Caco-2 (cell line): ENCODE data around the gene HGFAC. TPM values are rescaled to one million over a fixed set of nuclear protein-coding genes. Genes with fewer than 3 reads are reported as not detected.

Experiments
- BruUV-seq: library from RNA; stranded (reverse); fragments of 400-500 nt; replicated peaks from 2 replicates; lab custom pipeline; 2021; lab: Mats Ljungman, UMichigan
- CTCF ChIA-PET: fragments of 300-600 bp; sonication (Branson Sonifier 250); formaldehyde crosslinking; loops from one replicate; lab custom pipeline; 2022; ENCODE audit warnings: antibody characterized with exemption; lab: Charles Lee
- POLR2A ChIA-PET: fragments of 300-600 bp; sonication (Branson Sonifier 250); formaldehyde crosslinking; loops from one replicate; lab custom pipeline; 2022; ENCODE audit warnings: antibody characterized with exemption; lab: Charles Lee
- DNase-seq, 2 experiments: peaks; one replicate each; pipeline versions ENCODE4 v3.0.0 to v3.0.0-alpha.2; 2020 to 2022
- H3K27me3 ChIP-seq: replicated peaks from 2 replicates; pipeline ENCODE4 v1.6.0; 2011; ENCODE audit warnings: low read length; ENCODE audit not compliant: control insufficient read depth, insufficient read depth
- H3K36me3 ChIP-seq: 2 replicates; pipeline ENCODE4 v1.5.1; 2011; ENCODE audit warnings: low read length; ENCODE audit not compliant: control insufficient read depth, insufficient read depth
- H3K4me1 ChIP-seq: fragments of 250-450 bp; sonication (Bioruptor Pico); 2 replicates; pipeline ENCODE4 v1.5.1; 2020; ENCODE audit warnings: mild to moderate bottlenecking
- H3K4me3 ChIP-seq: 2 replicates; pipeline ENCODE4 v1.5.1; 2011; ENCODE audit warnings: low read depth, mild to moderate bottlenecking, control low read depth, low read length
- H3K9me3 ChIP-seq: fragments of 250-450 bp; sonication (Bioruptor Pico); 2 replicates; pipeline ENCODE4 v1.5.1; 2020; ENCODE audit warnings: mild to moderate bottlenecking, moderate library complexity
- H3K27ac Mint-ChIP-seq: one replicate; pipeline ENCODE4 v1.8.0; 2022; ENCODE audit warnings: mixed read lengths; ENCODE audit not compliant: unreplicated experiment
- H3K27me3 Mint-ChIP-seq: one replicate; pipeline ENCODE4 v1.8.0; 2022; ENCODE audit warnings: mixed read lengths; ENCODE audit not compliant: insufficient read depth, unreplicated experiment
- H3K36me3 Mint-ChIP-seq: one replicate; pipeline ENCODE4 v1.8.0; 2022; ENCODE audit warnings: mild to moderate bottlenecking, mixed read lengths; ENCODE audit not compliant: insufficient read depth, unreplicated experiment
- H3K4me1 Mint-ChIP-seq: one replicate; pipeline ENCODE4 v1.8.0; 2022; ENCODE audit warnings: low read depth, mixed read lengths; ENCODE audit not compliant: unreplicated experiment
- H3K4me3 Mint-ChIP-seq: one replicate; pipeline ENCODE4 v1.8.0; 2022; ENCODE audit warnings: mild to moderate bottlenecking, moderate library complexity, mixed read lengths; ENCODE audit not compliant: unreplicated experiment
- H3K9me3 Mint-ChIP-seq: one replicate; pipeline ENCODE4 v1.8.0; 2022; ENCODE audit warnings: mixed read lengths; ENCODE audit not compliant: unreplicated experiment
- CTCF ChIP-seq, 2 experiments: fragments of 200-600 bp in 1 of 2; IDR thresholded peaks; 1 replicate in 1 of 2; 2 replicates in 1 of 2; pipeline versions ENCODE4 v1.5.1 to v1.8.0; 2011 to 2022; ENCODE audit warnings: antibody characterized with exemption in 1 of 2, control low read depth in 1 of 2, inconsistent platforms in 1 of 2, low read depth in 1 of 2, low read length in 1 of 2, mild to moderate bottlenecking in 1 of 2, moderate library complexity in 1 of 2; ENCODE audit not compliant: insufficient read depth in 1 of 2, severe bottlenecking in 1 of 2, unreplicated experiment in 1 of 2
- intact Hi-C: fragments of 100-400 bp; cut with micrococcal nuclease; formaldehyde crosslinking; loops from one replicate; pipeline ENCODE4 v1.10.0; 2022; ENCODE audit not compliant: unreplicated experiment
- total RNA-seq: library from RNA; stranded (reverse); gene quantifications from 2 replicates; pipeline ENCODE4 v1.2.3, GENCODE V29; 2022

HGFAC gene
- total RNA-seq, 1 experiment from 2014 or later: 0.48 TPM

- Mint-ChIP-seq H3K27ac (no peak overlapping the region), H3K27me3 (peaks cover 3% of the 10 kb centered on the region), H3K9me3 (no peaks in the 10 kb centered on the region), H3K4me1 (no peaks in the 10 kb centered on the region), H3K36me3 (no peaks in the 10 kb centered on the region), H3K4me3 (no peak overlapping the region)
- TF ChIP-seq CTCF (IDR thresholded peaks at IDR 0.05; ENCODE audit: insufficient read depth in 1 of 2, low read depth in 1 of 2, low read length in 1 of 2, severe bottlenecking in 1 of 2, unreplicated experiment in 1 of 2): no peak
- CTCF ChIA-PET: interaction anchor here (0.5 kb wide), 1 partner anchor 145 kb away, joined by 4 read pairs; no protein-coding TSS in a partner anchor
- no TSS peak for BruUV-seq
- no peak overlapping the region for H3K4me3 ChIP-seq
- H3K27me3 ChIP-seq: no peaks in the 10 kb centered on the region; the same call in 1 of the 2 replicates
- H3K4me1 ChIP-seq: no peaks in the 10 kb centered on the region
- POLR2A ChIA-PET: no interaction called here
- no peaks in the 10 kb centered on the region for H3K9me3 ChIP-seq
- intact Hi-C loops: no loop called here
- DNase-seq: no peak
- no peaks in the 10 kb centered on the region for H3K36me3 ChIP-seq
Observed at GRCh38 chr4:3477750-3478430, 36.1 kb downstream of the HGFAC start.

- Histone ChIP-seq H3K4me3 (no peak overlapping the region), H3K27me3 (no peaks in the 10 kb centered on the region; the same call in 1 of the 2 replicates), H3K9me3 (no peaks in the 10 kb centered on the region), H3K36me3 (no peaks in the 10 kb centered on the region), H3K4me1 (no peaks in the 10 kb centered on the region)
- no peaks in the 10 kb centered on the region for H3K36me3 Mint-ChIP-seq
- H3K27me3 Mint-ChIP-seq: peaks cover 3% of the 10 kb centered on the region
- BruUV-seq: no TSS peak
- H3K27ac Mint-ChIP-seq: no peak overlapping the region
- no peak for DNase-seq
- intact Hi-C loops: no loop called here
- H3K4me3 Mint-ChIP-seq: no peak overlapping the region
- POLR2A ChIA-PET: no interaction called here
- no peaks in the 10 kb centered on the region for H3K9me3 Mint-ChIP-seq
- CTCF ChIA-PET: interaction anchor here (0.5 to 2.3 kb wide), 3 partner anchors 87 to 146 kb away, joined by 3 to 25 read pairs (median 4); no protein-coding TSS in a partner anchor
- TF ChIP-seq CTCF (IDR thresholded peaks at IDR 0.05; ENCODE audit: insufficient read depth in 1 of 2, low read depth in 1 of 2, low read length in 1 of 2, severe bottlenecking in 1 of 2, unreplicated experiment in 1 of 2): no peak
- no peaks in the 10 kb centered on the region for H3K4me1 Mint-ChIP-seq
Observed at GRCh38 chr4:3478446-3479357, 36.9 kb downstream of the HGFAC start.

- no peak for TF ChIP-seq CTCF (IDR thresholded peaks at IDR 0.05; ENCODE audit: insufficient read depth in 1 of 2, low read depth in 1 of 2, low read length in 1 of 2, severe bottlenecking in 1 of 2, unreplicated experiment in 1 of 2)
- ChIA-PET CTCF (interaction anchor here (1.1 to 2.3 kb wide), 5 partner anchors 8 to 133 kb away, joined by 3 to 25 read pairs (median 3); no protein-coding TSS in a partner anchor), POLR2A (no interaction called here)
- DNase-seq: no peak
- intact Hi-C loops: loop anchor here (1.0 kb wide), 1 partner anchor 133 kb away; no protein-coding TSS in a partner anchor
- no peak overlapping the region for H3K4me3 Mint-ChIP-seq
- no peaks in the 10 kb centered on the region for H3K9me3 ChIP-seq
- H3K9me3 Mint-ChIP-seq: no peaks in the 10 kb centered on the region
- H3K4me1 Mint-ChIP-seq: no peaks in the 10 kb centered on the region
- no peak overlapping the region for H3K27ac Mint-ChIP-seq
- BruUV-seq: no TSS peak
- no peaks in the 10 kb centered on the region for H3K36me3 ChIP-seq
- H3K4me1 ChIP-seq: peaks cover 5% of the 10 kb centered on the region
- H3K36me3 Mint-ChIP-seq: no peaks in the 10 kb centered on the region
- H3K27me3 Mint-ChIP-seq: peaks cover 3% of the 10 kb centered on the region
- no peak overlapping the region for H3K4me3 ChIP-seq
- H3K27me3 ChIP-seq: no peaks in the 10 kb centered on the region
Observed at GRCh38 chr4:3479358-3480101, 37.8 kb downstream of the HGFAC start.
